ENCODE data around the gene C6orf47. TPM values are rescaled to one million over a fixed set of nuclear protein-coding genes. Genes with fewer than 3 reads are reported as not detected.

The C6orf47 gene
- total RNA-seq, 2 donors from 2014 or later, result 14.0 to 14.9 TPM

GRCh38 chr6:31702819-31703716 lies 42.5 kb upstream of the C6orf47 start, which contains the start of gene ABHD16A:
ABHD16A (minus strand) TSS chr6:31703324; CDS start chr6:31703281, 43 bp downstream.
- no peaks in the 10 kb centered on the region for H3K9me3 Mint-ChIP-seq
- WGBS, 2 experiments (ENCODE audit: insufficient coverage in 1 of 2, insufficient read length in 1 of 2), result 3 to 4% methylated on average over 50 to 54 of the region's 54 CpGs
- DNase-seq, result peak; percentile 99
- peaks cover 2% of the 10 kb centered on the region for H3K27me3 Mint-ChIP-seq (ENCODE audit: insufficient read depth)
- peak within 1 kb of the TSS; percentile 87 for H3K4me3 Mint-ChIP-seq
- TF ChIP-seq CTCF (conservative IDR thresholded peaks at IDR 0.05), result peak; percentile 27
- Histone ChIP-seq H3K27me3 (ENCODE audit: control insufficient read depth, insufficient read depth, low read length, poor library complexity, severe bottlenecking) (no peaks in the 10 kb centered on the region), H3K4me1 (ENCODE audit: control insufficient read depth, insufficient read depth, low read length) (peaks cover 7% of the 10 kb centered on the region), H3K9me3 (ENCODE audit: control insufficient read depth, low read length) (no peaks in the 10 kb centered on the region), H3K27ac (ENCODE audit: low read depth, low read length) (peak within 1 kb of the TSS; percentile 89), H3K9ac (ENCODE audit: extremely low read depth, low read length, poor library complexity, severe bottlenecking) (peak within 1 kb of the TSS; percentile 90), H3K4me3 (ENCODE audit: low read length) (peak within 1 kb of the TSS; percentile 97), H3K36me3 (ENCODE audit: control insufficient read depth, insufficient read depth, low read length) (peaks cover 22% of the 10 kb centered on the region)
- peaks cover 19% of the 10 kb centered on the region for H3K36me3 Mint-ChIP-seq (ENCODE audit: low read depth)
- peaks cover 17% of the 10 kb centered on the region for H3K4me1 Mint-ChIP-seq
- peak within 1 kb of the TSS; percentile 93 for H3K27ac Mint-ChIP-seq

- Histone ChIP-seq H3K27ac (ENCODE audit: low read depth, low read length) (peak overlapping the region; percentile 89), H3K27me3 (ENCODE audit: control insufficient read depth, insufficient read depth, low read length, poor library complexity, severe bottlenecking) (no peaks in the 10 kb centered on the region), H3K9me3 (ENCODE audit: control insufficient read depth, low read length) (no peaks in the 10 kb centered on the region), H3K36me3 (ENCODE audit: control insufficient read depth, insufficient read depth, low read length) (peaks cover 27% of the 10 kb centered on the region), H3K9ac (ENCODE audit: extremely low read depth, low read length, poor library complexity, severe bottlenecking) (peak overlapping the region; percentile 90), H3K4me3 (ENCODE audit: low read length) (peak overlapping the region; percentile 97), H3K4me1 (ENCODE audit: control insufficient read depth, insufficient read depth, low read length) (peaks cover 7% of the 10 kb centered on the region)
- H3K9me3 Mint-ChIP-seq, result no peaks in the 10 kb centered on the region
- peaks cover 25% of the 10 kb centered on the region for H3K36me3 Mint-ChIP-seq (ENCODE audit: low read depth)
- H3K27ac Mint-ChIP-seq, result peak overlapping the region; percentile 93
- H3K4me3 Mint-ChIP-seq, result peak overlapping the region; percentile 87
- peaks cover 2% of the 10 kb centered on the region for H3K27me3 Mint-ChIP-seq (ENCODE audit: insufficient read depth)
- peaks cover 17% of the 10 kb centered on the region for H3K4me1 Mint-ChIP-seq
- WGBS, 2 experiments (ENCODE audit: insufficient coverage in 1 of 2, insufficient read length in 1 of 2), result 4 to 5% methylated on average over 7 to 10 of the region's 10 CpGs
- TF ChIP-seq CTCF (conservative IDR thresholded peaks at IDR 0.05), result no peak
- DNase-seq, result no peak
These were observed 41.8 kb upstream of the C6orf47 start for GRCh38 chr6:31702405-31702818.

GRCh38 chr6:31701666-31702404 lies 41.3 kb upstream of the C6orf47 start:
- no peak for TF ChIP-seq CTCF (conservative IDR thresholded peaks at IDR 0.05)
- Histone ChIP-seq H3K36me3 (ENCODE audit: control insufficient read depth, insufficient read depth, low read length) (peaks cover 29% of the 10 kb centered on the region), H3K9me3 (ENCODE audit: control insufficient read depth, low read length) (no peaks in the 10 kb centered on the region), H3K27me3 (ENCODE audit: control insufficient read depth, insufficient read depth, low read length, poor library complexity, severe bottlenecking) (no peaks in the 10 kb centered on the region), H3K4me3 (ENCODE audit: low read length) (peak overlapping the region; percentile 97), H3K27ac (ENCODE audit: low read depth, low read length) (no peak overlapping the region), H3K9ac (ENCODE audit: extremely low read depth, low read length, poor library complexity, severe bottlenecking) (peak overlapping the region; percentile 90), H3K4me1 (ENCODE audit: control insufficient read depth, insufficient read depth, low read length) (peaks cover 7% of the 10 kb centered on the region)
- Mint-ChIP-seq H3K9me3 (no peaks in the 10 kb centered on the region), H3K27ac (peak overlapping the region; percentile 93), H3K4me3 (peak overlapping the region; percentile 87), H3K4me1 (peaks cover 17% of the 10 kb centered on the region), H3K36me3 (ENCODE audit: low read depth) (peaks cover 30% of the 10 kb centered on the region), H3K27me3 (ENCODE audit: insufficient read depth) (no peaks in the 10 kb centered on the region)
- DNase-seq, result no peak
- 66 to 67% methylated on average over 5 to 7 of the region's 7 CpGs for WGBS, 2 experiments (ENCODE audit: insufficient coverage in 1 of 2, insufficient read length in 1 of 2)
